Stimulated activated CD4-positive, alpha-beta T cell treated with anti-CD3 and anti-CD28 coated beads, TNF-alpha, amount 100 ng/mL, for 1 hour (primary cell): ENCODE results near the gene ZNF439.
"Not testable (repeated sequence)": the region's sequence is repeated elsewhere in the genome, so short reads cannot be mapped to it uniquely, and the experiment has no call there.

Source experiments
- DNase-seq, 3 donors: peaks; one replicate each; pipeline ENCODE4 v3.0.0-alpha.2; 2020; ENCODE audit warnings: low read depth in 3 of 3, low spot score in 1 of 3

Gene ZNF439

DNA sequence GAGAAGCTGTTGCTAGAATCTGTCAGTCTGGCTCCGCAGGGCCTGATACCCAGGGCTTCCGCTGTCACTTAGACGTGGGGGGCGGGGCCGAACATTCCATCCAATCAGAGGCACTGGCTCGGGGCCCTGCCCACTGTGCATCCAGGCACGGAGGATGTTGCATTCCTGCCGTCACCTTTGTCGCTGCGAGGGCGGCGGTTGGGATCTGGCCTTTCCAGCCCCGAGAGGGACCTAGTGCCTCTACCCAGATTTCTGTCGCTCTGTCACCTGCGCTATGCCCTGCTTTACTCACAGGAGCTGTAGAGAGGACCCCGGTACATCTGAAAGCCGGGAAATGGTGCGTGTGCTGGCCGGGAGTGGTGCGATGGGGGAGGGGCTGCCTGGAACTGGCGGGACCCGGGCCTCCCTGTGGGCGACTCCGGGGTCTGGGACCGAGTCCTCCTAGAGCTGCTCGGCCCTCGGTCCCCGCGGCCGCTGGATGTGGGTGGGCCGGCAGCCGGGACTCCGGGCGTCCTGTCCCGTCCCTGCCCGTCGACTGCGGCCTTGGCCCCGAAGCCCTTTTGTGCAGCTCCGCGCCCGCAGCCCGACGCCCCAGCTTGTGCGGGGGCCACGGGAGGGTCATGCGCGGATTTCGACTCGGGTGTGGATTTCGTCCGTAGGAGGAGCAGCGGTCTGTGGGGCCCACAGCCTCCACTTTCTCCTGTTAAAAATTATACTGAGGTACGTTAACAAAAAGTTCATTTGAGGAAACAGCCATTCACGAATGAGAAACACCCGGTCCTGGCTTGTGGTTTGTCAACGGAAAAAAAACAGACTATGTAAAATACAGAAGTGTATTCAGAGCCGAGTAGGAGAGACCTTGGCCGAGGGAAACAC lies at the start of gene ZNF439:
TSS of gene ZNF439 (plus strand) at position 133 of the 876 bp plus-strand sequence. CDS start at position 275, 142 bp downstream.
- DNase-seq: peak; percentile 62 to 82 (median 63)

DNA sequence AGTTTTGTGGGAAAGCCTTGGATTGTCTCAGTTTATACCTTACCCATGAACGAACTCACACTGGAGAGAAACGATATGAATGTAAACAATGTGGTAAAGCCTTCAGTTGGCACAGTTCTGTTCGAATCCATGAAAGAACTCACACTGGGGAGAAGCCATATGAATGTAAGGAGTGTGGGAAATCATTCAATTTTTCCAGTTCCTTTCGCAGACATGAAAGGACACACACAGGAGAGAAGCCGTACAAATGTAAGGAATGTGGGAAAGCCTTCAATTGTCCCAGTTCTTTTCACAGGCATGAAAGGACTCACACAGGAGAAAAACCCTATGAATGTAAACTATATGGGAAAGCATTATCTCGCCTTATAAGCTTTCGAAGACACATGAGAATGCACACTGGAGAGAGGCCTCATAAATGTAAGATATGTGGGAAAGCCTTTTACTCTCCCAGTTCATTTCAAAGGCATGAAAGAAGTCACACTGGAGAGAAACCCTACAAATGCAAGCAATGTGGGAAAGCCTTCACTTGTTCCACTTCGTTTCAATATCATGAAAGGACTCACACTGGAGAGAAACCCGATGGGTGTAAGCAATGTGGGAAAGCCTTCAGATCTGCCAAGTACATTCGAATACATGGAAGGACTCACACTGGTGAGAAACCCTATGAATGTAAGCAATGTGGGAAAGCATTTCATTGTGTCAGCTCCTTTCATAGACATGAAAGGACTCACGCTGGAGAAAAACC lies 42.0 kb upstream of the ZNF439 start:
- DNase-seq: no peak

DNA sequence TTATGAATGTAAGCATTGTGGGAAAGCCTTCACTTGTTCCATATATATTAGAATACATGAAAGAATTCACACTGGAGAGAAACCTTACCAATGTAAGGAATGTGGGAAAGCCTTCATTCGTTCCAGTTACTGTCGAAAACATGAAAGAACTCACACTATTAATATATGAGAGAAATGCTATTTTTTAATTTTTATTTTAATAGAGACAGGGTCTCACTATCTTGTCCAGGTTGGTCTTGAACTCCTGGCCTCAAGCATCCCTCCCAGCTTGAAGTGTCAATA lies 41.5 kb upstream of the ZNF439 start:
- no peak for DNase-seq

DNA sequence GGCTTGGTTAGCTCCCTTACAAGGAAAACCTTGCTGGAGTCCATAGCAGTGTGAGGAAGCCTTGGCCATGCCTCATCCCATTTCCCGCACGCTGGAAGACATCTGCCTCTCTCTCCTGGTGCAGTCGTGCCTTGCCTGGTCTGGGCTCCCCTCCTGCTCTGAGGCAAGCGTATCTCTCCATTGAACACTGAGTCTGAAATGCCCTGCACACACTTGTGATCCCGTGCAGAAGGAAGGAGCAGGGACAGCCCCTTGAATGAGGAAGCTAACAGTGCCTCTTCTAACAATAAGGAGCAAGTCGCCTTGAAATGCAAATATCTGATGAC lies 34.9 kb upstream of the ZNF439 start:
- DNase-seq: no peak

DNA sequence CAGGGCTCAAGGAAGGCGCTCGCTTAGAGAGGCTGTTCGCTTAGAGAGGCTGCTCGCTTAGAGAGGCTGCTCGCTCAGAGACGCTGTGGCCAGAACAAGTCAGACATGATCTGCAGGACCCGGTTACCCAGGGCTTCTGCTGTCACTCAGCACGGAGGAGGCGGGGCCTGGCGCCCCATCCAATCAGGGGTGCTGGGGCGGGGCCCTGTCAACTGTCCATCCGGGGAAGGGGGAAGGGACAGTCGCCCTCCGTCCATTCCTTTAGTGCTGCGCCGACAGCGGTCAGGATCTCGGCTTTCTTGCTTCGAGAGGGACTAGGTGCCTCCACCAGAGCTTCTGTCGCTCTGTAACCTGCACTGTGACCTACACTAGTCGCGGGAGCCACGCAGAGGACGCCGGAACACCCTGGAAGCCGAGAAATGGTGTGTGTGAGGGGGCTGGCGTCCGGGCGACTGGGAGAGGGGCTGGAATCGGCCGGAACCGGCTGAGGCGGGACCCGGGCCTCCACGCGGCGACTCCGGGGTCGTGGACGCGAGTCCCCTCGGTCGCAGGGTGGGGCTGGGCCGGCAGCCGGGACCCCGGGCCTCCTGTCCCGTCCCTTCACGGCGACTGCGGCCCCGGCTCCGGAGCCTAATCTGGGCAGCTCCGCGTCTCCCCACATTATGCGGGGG lies 34.4 kb upstream of the ZNF439 start, which contains the start of gene ZNF440:
TSS of gene ZNF440 (plus strand) at position 245 of the 671 bp plus-strand sequence. CDS start at position 420, 175 bp downstream.
- peak; percentile 49 to 79 (median 59) for DNase-seq

DNA sequence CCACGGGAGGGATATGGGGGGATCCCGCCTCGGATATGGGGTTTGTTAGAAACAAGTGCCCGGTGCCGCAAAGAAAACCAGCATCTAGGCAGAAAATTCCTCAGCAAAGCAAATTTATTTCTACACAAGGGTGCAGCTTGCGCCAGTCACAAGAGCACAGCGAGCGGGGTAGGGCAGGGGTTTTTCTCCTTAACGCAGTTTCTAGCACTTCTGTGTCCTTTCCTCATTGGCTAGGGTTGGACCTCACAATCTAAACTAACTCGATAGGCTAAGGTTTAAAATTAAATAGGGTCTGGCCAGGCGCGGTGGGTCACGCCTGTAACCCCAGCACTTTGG lies 33.9 kb upstream of the ZNF439 start:
- no peak for DNase-seq

DNA sequence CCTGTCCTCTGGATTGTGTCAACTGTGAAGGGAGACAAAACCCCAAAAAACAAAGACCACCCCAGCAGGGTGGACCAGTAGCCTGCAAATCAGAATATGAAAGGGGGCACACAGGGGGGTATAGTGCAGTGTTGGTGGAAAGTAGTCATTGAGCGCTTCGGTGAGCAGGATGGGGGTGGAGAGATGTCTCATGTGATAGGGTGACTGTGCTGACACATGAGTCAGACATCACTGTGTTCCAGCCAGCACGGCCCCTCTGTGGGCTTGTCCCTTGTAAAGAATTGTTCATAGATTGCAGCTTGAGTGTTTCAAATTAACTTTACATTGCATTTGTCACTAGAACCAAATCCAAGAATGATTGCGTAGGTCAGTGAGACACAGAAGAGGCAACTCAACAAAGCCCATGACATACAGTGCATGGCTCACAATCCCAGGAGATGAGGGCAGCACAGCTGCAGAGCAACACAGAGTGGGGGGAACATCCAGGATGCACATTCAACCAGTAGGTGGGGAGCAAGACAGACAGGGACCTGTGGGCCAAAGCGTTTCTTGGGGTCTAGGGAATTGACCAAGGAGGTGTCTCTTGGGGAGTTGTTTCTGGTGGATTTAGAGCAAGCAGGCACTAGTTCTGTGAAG lies 26.9 kb upstream of the ZNF439 start:
- DNase-seq: no peak

DNA sequence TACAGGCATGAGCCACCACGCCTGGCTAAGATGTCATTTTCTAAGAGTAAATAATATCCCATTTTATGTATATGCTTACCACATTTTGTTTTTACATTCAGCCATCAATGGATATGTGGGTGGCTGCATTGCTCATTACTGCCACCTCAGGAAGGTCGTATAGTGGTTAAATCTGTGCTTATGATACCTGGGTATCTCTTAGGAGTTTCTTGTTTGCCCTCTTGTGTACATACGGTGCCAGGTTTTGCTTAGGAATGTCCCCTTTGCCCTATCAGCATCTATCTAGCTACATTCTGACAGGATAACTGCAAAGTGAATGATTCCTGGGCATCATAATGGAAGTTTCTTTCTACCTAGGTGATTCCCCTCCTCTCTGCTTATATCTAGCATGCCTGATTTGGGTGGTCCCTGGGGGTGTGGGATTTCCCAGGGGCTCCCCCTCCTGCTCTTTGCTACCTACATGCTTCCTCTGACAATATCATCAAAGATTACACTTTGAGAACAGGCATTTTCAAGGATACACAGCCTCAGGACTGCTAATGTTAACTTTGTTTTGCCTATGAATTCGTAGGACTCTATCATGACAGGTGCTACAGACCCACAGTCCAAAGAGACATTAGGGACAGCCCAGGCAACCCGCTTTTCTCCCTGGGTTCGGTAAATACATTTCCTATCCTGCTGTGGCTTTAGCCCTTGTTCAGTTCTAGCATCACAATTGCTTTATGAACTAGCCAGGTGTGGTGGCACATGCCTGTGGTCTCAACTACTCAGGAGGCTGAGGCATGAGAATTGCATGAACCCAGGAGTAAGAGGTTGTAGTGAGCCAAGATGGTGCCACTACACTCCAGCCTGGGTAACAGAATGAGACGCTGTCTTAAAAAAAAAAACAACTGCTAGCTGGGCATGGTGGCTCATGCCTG lies 19.3 kb upstream of the ZNF439 start:
- DNase-seq: not testable (repeated sequence)

DNA sequence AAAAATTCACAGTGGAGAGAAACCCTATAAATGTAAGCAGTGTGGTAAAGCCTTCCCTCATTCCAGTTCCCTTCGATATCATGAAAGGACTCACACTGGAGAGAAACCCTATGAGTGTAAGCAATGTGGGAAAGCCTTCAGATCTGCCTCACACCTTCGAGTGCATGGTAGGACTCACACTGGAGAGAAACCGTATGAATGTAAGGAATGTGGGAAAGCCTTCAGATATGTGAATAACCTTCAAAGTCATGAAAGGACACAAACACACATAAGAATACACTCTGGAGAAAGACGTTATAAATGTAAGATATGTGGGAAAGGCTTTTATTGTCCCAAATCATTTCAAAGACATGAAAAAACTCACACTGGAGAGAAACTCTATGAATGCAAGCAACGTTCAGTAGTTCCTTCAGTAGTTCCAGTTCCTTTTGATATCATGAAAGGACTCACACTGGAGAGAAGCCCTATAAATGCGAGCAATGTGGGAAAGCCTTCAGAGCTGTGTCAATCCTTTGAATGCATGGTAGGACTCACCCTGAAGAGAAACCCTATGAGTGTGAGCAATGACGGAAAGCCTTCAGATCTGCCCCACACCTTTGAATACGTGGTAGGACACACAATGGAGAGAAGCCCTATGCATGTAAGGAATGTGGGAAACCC lies 16.1 kb upstream of the ZNF439 start:
- no peak for DNase-seq

DNA sequence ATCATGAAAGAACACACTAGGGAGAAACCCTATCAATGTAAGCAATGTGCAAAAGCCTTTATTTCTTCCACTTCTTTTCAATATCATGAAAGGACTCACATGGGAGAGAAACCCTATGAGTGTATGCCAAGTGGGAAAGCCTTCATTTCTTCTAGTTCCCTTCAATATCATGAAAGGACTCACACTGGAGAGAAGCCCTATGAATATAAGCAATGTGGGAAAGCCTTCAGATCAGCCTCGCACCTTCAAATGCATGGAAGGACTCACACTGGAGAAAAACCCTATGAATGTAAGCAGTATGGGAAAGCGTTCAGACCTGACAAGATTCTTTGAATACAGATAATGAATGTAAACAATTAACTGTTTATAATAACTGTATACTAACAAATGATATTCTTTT lies 15.0 kb upstream of the ZNF439 start:
- no peak for DNase-seq

DNA sequence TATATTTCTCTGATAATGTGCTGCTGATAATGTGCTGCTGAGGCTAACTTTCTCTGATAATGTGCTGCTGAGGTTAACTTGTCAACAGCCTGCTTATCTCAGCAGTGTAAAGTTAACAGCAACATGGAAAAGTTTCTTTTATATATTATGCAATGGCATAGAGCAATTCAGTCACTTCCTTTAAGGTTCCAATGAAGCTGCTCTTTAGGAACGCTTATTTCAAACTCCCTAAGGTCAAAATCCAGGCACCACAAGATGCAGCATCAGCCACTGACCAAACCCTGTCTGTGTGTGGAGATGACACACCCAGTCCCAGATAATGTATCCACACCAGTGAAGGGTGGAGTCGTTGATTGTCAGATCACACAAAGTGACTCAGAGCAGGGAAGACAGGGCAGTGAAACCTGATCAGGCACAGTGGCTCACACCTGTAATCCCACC lies 12.9 kb upstream of the ZNF439 start:
- DNase-seq: not testable (repeated sequence)

DNA sequence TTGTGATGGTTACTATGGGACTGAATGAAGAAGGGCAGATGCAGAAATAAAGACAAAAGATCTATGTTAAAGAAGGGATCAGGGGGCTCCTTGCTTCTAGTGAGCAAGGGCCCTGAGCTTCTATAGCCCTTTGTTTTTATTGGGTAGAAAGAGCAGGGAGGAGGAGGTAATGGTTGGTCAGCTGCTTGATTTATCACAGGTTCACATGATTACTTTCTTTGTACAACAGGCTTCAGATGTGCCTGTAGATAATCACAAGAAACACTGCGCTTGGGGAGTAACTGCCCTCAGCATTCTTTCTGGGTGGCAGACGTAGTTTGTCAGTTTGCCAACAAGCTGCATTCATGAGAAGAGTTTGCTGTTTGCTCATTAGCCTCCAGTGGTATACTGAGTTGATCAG lies 4.8 kb upstream of the ZNF439 start:
- no peak for DNase-seq

DNA sequence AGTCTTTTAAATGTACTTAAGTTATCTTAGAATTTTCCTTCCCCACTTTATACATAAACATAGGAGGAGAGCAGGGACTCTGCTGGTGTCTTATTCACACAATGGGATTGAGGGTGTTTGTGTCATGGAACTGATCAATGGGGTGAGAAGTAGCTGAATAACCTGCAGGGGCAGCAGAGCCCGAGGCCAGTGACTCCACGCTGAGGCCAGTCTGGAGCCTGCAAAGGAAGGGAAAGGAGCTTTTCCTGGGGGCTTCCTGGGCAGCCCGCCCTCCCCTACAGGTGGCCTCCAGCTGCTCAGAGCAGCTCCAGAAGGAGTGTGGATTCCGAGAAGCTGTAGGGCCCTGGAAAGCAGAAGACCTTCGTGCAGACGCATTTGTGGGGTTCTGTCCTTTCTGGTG lies 911 bp upstream of the ZNF439 start:
- not testable (repeated sequence) for DNase-seq

DNA sequence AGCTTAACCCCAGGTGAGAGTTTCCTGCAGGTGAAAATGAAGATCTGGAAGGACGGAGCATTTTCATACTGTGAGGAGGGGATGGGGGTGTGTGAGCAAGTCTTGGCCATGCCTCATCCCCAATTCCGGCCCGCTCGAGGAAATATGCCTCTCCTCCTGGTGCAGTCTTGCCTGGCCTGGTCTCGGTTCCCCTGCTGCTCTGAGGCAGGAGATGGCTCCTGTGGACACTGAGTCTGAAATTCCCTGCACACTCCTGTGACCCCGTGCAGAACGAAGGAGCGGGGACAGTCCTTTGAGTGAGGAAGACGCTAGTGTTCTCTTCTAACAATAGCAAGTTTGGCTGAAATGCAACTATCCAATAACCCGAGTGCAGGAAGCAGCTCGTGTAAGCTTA lies 329 bp upstream of the ZNF439 start:
- no peak for DNase-seq

DNA sequence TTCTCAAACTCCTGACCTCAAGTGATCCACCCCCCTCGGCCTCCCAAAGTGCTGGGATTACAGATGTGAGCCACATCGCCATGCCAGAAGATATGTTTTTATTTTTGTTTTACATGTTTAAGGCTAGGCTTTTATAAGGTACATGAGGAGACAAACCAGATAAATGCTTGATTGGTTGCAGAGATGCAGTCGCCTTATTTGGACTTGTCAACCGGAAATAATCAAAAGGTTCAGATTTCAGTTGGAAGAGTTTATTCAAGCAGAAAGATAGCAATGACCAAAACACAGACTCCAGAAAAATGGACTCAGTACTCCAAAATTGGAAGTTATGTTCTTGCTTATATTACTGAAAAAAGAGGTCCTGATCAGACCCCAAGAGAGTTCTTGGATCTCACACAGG lies 1.8 kb downstream of the ZNF439 start:
- not testable (repeated sequence) for DNase-seq

DNA sequence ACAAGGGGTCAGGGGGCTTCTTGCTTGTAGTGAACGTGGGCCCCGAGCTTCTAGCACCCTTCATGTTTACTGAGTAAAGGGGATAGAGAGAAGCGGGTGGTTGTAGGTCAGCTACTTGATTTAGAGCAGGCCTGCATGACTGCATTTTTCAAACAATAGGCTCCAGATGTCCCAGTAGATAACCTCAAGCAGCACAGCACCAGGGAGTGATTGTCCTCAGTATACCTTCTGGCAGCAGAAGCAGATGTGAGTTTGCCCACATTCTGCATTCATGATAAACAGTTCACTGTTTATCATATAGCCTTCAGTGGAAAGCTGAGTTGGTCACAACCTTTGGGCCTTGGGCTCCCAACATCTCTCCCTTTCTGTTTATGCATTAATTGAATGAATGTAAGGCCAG lies 4.8 kb downstream of the ZNF439 start:
- DNase-seq: no peak

DNA sequence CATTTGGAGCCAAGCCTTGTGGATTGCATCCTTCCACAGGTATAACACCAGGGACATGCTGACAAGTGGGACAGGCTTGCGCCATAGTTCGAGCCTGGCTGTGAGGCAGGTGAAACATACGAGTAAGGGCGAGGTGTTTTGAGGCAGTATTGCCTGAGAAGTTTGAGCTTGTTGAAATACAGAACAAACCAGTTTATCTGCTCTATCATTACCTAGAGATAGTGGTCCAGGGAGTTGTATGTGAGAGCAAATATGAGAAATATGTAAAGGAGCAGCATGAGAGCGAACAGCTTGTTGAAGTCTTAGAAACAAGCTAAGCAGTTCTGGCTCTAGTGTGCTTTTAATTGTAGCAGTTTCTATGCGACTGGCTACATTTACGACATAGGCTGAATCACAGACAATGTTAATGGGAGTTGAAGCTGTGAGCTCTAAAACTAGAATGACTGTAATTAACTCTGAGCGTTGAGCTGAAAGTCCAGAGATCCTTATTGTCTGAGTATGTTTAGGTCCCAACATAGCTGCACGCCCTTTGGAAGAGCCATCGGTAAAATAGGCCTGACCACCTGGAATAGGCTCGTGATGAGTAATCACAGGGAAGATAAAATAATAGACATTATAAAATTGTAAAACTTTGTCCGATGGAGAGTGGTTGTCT lies 8.2 kb downstream of the ZNF439 start:
- no peak for DNase-seq

DNA sequence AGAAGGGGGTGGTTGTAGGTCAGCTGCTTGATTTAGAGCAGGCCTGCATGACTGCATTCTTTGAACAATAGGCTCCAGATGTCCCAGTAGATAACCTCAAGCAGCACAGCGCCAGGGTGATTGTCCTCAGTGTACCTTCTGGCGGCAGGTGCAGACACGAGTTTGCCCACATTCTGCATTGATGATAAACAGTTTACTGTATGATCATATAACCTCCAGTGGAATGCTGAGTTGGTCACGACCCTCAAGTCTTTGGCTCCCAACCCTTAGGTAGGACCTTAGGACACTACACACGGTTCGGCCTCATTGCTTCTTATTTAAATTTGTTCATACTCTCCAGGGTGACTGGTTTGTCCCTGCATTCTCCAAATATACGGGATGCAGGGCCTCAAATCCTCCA lies 12.2 kb downstream of the ZNF439 start:
- no peak for DNase-seq

DNA sequence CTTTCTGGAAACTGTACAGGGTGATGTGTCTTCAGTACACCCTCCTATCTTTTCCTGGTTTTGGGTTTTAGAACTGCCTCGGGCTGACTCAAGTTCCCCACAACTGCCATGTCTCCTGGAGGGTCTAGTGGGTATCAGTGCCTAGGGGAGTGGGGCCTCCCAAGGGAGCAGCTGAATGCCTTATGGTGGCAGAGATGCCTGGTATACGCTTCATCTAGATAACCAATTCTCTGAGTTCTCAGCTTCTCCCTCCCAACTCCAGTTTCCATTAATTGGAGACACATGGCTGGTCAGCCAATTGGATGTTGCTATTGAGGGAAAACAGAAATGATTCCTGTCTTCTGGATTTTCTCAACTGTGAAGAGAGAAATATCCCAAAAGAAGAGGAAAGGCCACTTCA lies 12.8 kb downstream of the ZNF439 start:
- no peak for DNase-seq

DNA sequence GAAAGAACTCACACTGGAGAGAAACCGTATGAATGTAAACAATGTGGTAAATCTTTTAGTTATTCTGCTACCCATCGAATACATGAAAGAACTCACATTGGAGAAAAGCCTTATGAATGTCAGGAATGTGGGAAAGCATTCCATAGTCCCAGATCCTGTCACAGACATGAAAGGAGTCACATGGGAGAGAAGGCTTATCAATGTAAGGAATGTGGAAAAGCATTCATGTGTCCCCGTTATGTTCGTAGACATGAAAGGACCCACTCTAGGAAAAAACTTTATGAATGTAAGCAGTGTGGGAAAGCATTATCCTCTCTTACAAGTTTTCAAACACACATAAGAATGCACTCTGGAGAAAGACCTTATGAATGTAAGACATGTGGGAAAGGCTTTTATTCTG lies 19.2 kb downstream of the ZNF439 start:
- not testable (repeated sequence) for DNase-seq
